SU-DHL-6 (cell line): ENCODE results near the gene ATG4C.

ENCODE experiments used
- H2AFZ ChIP-seq: fragments of 200-600 bp; sonication (generic); 2 replicates; pipeline ENCODE4 v1.6.1; 2014; ENCODE audit warnings: low read depth, mild to moderate bottlenecking, moderate library complexity, mixed read lengths, antibody characterized with exemption, low read length; ENCODE audit not compliant: severe bottlenecking
- H3F3A ChIP-seq: fragments of 200-600 bp; shearing (Covaris generic); 2 replicates; pipeline ENCODE4 v1.6.0; 2016; ENCODE audit warnings: antibody characterized with exemption, mild to moderate bottlenecking; ENCODE audit not compliant: insufficient read depth
- H3K27ac ChIP-seq: fragments of 200-600 bp; sonication (generic); 2 replicates; pipeline ENCODE4 v1.5.1; 2016; ENCODE audit warnings: low read depth, mild to moderate bottlenecking, low read length, moderate library complexity, mixed read lengths
- H3K27me3 ChIP-seq: fragments of 200-600 bp; sonication (generic), shearing (Covaris generic); 2 replicates; pipeline ENCODE4 v1.6.0; 2014; ENCODE audit warnings: mild to moderate bottlenecking, low read length
- H3K36me3 ChIP-seq: fragments of 200-600 bp; sonication (generic); 2 replicates; pipeline ENCODE4 v1.6.1; 2014; ENCODE audit warnings: mild to moderate bottlenecking, low read length, mixed read lengths
- H3K4me2 ChIP-seq: fragments of 300-600, 200-600 bp; shearing (Covaris generic), sonication (generic); 2 replicates; pipeline ENCODE4 v1.6.0; 2014; ENCODE audit warnings: low read length, low read depth, mild to moderate bottlenecking; ENCODE audit not compliant: poor library complexity, severe bottlenecking
- H3K4me3 ChIP-seq: fragments of 200-600 bp; sonication (generic); 2 replicates; pipeline ENCODE4 v1.5.1; 2014; ENCODE audit warnings: antibody characterized with exemption, low read length, mild to moderate bottlenecking, mixed read lengths; ENCODE audit not compliant: insufficient read depth, poor library complexity, severe bottlenecking
- H3K79me2 ChIP-seq: fragments of 200-600 bp; sonication (generic); 2 replicates; pipeline ENCODE4 v1.6.1; 2014; ENCODE audit warnings: mild to moderate bottlenecking, low read length, moderate library complexity; ENCODE audit not compliant: insufficient read depth
- H3K9ac ChIP-seq: fragments of 200-600 bp; sonication (generic); 2 replicates; pipeline ENCODE4 v1.7.0; 2014; ENCODE audit warnings: mild to moderate bottlenecking, low read length
- H3K9me2 ChIP-seq: fragments of 200-600 bp; sonication (generic); replicated peaks from 2 replicates; pipeline ENCODE4 v1.6.1; 2014; ENCODE audit warnings: low read length; ENCODE audit not compliant: insufficient read depth
- H3K9me3 ChIP-seq: fragments of 200-600 bp; sonication (generic); 2 replicates; pipeline ENCODE4 v1.6.1; 2014; ENCODE audit warnings: low read length, mixed read lengths; ENCODE audit not compliant: insufficient read depth
- H4K20me1 ChIP-seq: fragments of 200-600 bp; sonication (generic); 2 replicates; pipeline ENCODE4 v1.6.1; 2014; ENCODE audit warnings: low read depth, mild to moderate bottlenecking, antibody characterized with exemption, low read length, moderate library complexity, mixed read lengths
- CTCF ChIP-seq: fragments of 200-600 bp; sonication (generic); IDR thresholded peaks from one replicate; pipeline ENCODE4 v1.5.1; 2017; ENCODE audit warnings: antibody characterized with exemption, mild to moderate bottlenecking, low read length, moderate library complexity; ENCODE audit not compliant: insufficient read depth, poor library complexity, severe bottlenecking
- EZH2phosphoT487 ChIP-seq: fragments of 200-600 bp; sonication (generic), shearing (Covaris generic); conservative IDR thresholded peaks from 2 replicates; pipeline ENCODE4 v1.6.1; 2018; ENCODE audit warnings: mild to moderate bottlenecking, antibody characterized with exemption, low read length, moderate library complexity, mixed read lengths

The ATG4C gene

GRCh38 chr1:62809788-62810187 is 25.9 kb downstream of the ATG4C start:
- H3K9me2 ChIP-seq, result no peaks in the 10 kb centered on the region
- peaks cover 17% of the 10 kb centered on the region for H3F3A ChIP-seq
- H3K9me3 ChIP-seq, result no peaks in the 10 kb centered on the region
- peaks cover 20% of the 10 kb centered on the region for H3K36me3 ChIP-seq
- H3K27me3 ChIP-seq, result no peaks in the 10 kb centered on the region
- no peak overlapping the region for H3K9ac ChIP-seq
- H3K79me2 ChIP-seq, result no peaks in the 10 kb centered on the region
- H3K4me2 ChIP-seq, result peak overlapping the region; percentile 73
- 0 out of 2 replicates have a peak, but pooled peaks cover 2% of the 10 kb centered on the region for H4K20me1 ChIP-seq
- peak overlapping the region; percentile 62 for H3K27ac ChIP-seq
- no peak overlapping the region for H2AFZ ChIP-seq
- H3K4me3 ChIP-seq, result no peak overlapping the region
- TF ChIP-seq CTCF, result no peak
- TF ChIP-seq EZH2phosphoT487, result no peak

GRCh38 chr1:62810420-62811274 is 26.7 kb downstream of the ATG4C start:
- Histone ChIP-seq H3K36me3 (peaks cover 12% of the 10 kb centered on the region), H3K79me2 (no peaks in the 10 kb centered on the region), H3F3A (peaks cover 17% of the 10 kb centered on the region), H3K9ac (no peak overlapping the region), H2AFZ (peak overlapping the region; percentile 39), H3K27ac (peak overlapping the region; percentile 62), H3K9me2 (no peaks in the 10 kb centered on the region), H3K27me3 (no peaks in the 10 kb centered on the region), H3K4me2 (peak overlapping the region; percentile 73), H4K20me1 (0 out of 2 replicates have a peak, but pooled peaks cover 2% of the 10 kb centered on the region), H3K9me3 (no peaks in the 10 kb centered on the region), H3K4me3 (peak overlapping the region; percentile 43)
- TF ChIP-seq CTCF (no peak), EZH2phosphoT487 (no peak)

GRCh38 chr1:62823556-62823955 is 39.6 kb downstream of the ATG4C start:
- H3K36me3 ChIP-seq, result peaks cover 27% of the 10 kb centered on the region; the same call in 1 of the 2 replicates
- no peak overlapping the region for H3K4me3 ChIP-seq
- H3K27me3 ChIP-seq, result no peaks in the 10 kb centered on the region
- H3K27ac ChIP-seq, result no peak overlapping the region
- H3F3A ChIP-seq, result 0 out of 2 replicates have a peak, but pooled peaks cover 6% of the 10 kb centered on the region
- H3K9ac ChIP-seq, result no peak overlapping the region
- H3K4me2 ChIP-seq, result no peak overlapping the region
- H3K9me2 ChIP-seq, result no peaks in the 10 kb centered on the region
- H4K20me1 ChIP-seq, result no peaks in the 10 kb centered on the region
- TF ChIP-seq EZH2phosphoT487 (no peak), CTCF (no peak)
- no peaks in the 10 kb centered on the region for H3K9me3 ChIP-seq
- no peaks in the 10 kb centered on the region for H3K79me2 ChIP-seq
- no peak overlapping the region for H2AFZ ChIP-seq
